ENCODE data around the gene KCTD1. TPM values are rescaled to one million over a fixed set of nuclear protein-coding genes. Genes with fewer than 3 reads are reported as not detected.

The KCTD1 gene
- polyA plus RNA-seq, 3 donors: 0.40 TPM; not detected in 2

GRCh38 chr18:26497866-26498265 is 50.5 kb downstream of the KCTD1 start:
- no peaks in the 10 kb centered on the region for H3K9me3 Mint-ChIP-seq
- H3K4me1 Mint-ChIP-seq: no peaks in the 10 kb centered on the region
- Histone ChIP-seq H3K27ac (ENCODE audit: low read depth in 1 of 2, low read length in 2 of 2) (no peak overlapping the region), H3K4me1 (ENCODE audit: control insufficient read depth in 1 of 2, insufficient read depth in 2 of 2, low read length in 2 of 2) (no peaks in the 10 kb centered on the region), H3K9ac (ENCODE audit: insufficient read depth, low read length, poor library complexity, severe bottlenecking) (no peak overlapping the region), H3K36me3 (replicated peaks in 1 of 2; ENCODE audit: control insufficient read depth in 1 of 2, insufficient read depth in 2 of 2, low read length in 2 of 2) (no peaks in the 10 kb centered on the region), H2AFZ (ENCODE audit: insufficient read depth, low read depth, low read length, poor library complexity, severe bottlenecking) (no peak overlapping the region), H4K20me1 (ENCODE audit: insufficient read depth, low read length) (no peaks in the 10 kb centered on the region), H3K4me2 (replicated peaks; ENCODE audit: extremely low read depth, low read length, poor library complexity, severe bottlenecking) (no peak overlapping the region), H3K27me3 (ENCODE audit: control insufficient read depth in 2 of 2, insufficient read depth in 2 of 2, low read length in 2 of 2) (no peaks in the 10 kb centered on the region), H3K79me2 (ENCODE audit: insufficient read depth, low read length) (no peaks in the 10 kb centered on the region), H3K9me3 (replicated peaks in 1 of 2; ENCODE audit: control insufficient read depth in 1 of 2, insufficient read depth in 1 of 2, low read length in 2 of 2) (no peaks in the 10 kb centered on the region), H3K4me3 (replicated peaks in 1 of 3; ENCODE audit: low read depth in 2 of 3, low read length in 3 of 3) (no peak overlapping the region)
- no peak overlapping the region for H3K27ac Mint-ChIP-seq
- no peak overlapping the region for H3K4me3 Mint-ChIP-seq
- 92% methylated on average over 3 of the region's 4 CpGs for WGBS (ENCODE audit: insufficient coverage)
- peaks cover 0 to 2% (median 2%) of the 10 kb centered on the region in 3 donors for H3K27me3 Mint-ChIP-seq (ENCODE audit: low read depth in 3 of 3)
- intact Hi-C loops (cut with micrococcal nuclease): no loop called here
- no peak for TF ChIP-seq CTCF (IDR thresholded peaks at IDR 0.05)
- no peaks in the 10 kb centered on the region for H3K36me3 Mint-ChIP-seq
- DNase-seq: no peak

- no peak overlapping the region for H3K4me3 ChIP-seq (replicated peaks in 1 of 3; ENCODE audit: low read depth in 2 of 3, low read length in 3 of 3)
- no CpG with 5 or more reads among the region's 1 CpG for WGBS (ENCODE audit: insufficient coverage)
- no peaks in the 10 kb centered on the region for H3K27me3 ChIP-seq (ENCODE audit: control insufficient read depth in 2 of 2, insufficient read depth in 2 of 2, low read length in 2 of 2)
These were observed 51.8 kb downstream of the KCTD1 start for GRCh38 chr18:26496528-26496927.

More at GRCh38 chr18:26496528-26496927, 51.8 kb downstream of the KCTD1 start:
- no peak overlapping the region for H2AFZ ChIP-seq (ENCODE audit: insufficient read depth, low read depth, low read length, poor library complexity, severe bottlenecking)
- intact Hi-C loops (cut with micrococcal nuclease): no loop called here
- no peaks in the 10 kb centered on the region for H4K20me1 ChIP-seq (ENCODE audit: insufficient read depth, low read length)
- H3K4me1 ChIP-seq (ENCODE audit: control insufficient read depth in 1 of 2, insufficient read depth in 2 of 2, low read length in 2 of 2): no peaks in the 10 kb centered on the region
- H3K9me3 ChIP-seq (replicated peaks in 1 of 2; ENCODE audit: control insufficient read depth in 1 of 2, insufficient read depth in 1 of 2, low read length in 2 of 2): no peaks in the 10 kb centered on the region
- no peak overlapping the region for H3K27ac Mint-ChIP-seq
- H3K4me1 Mint-ChIP-seq: no peaks in the 10 kb centered on the region
- no peak overlapping the region for H3K9ac ChIP-seq (ENCODE audit: insufficient read depth, low read length, poor library complexity, severe bottlenecking)
- H3K9me3 Mint-ChIP-seq: no peaks in the 10 kb centered on the region
- no peak for DNase-seq
- no peak overlapping the region for H3K27ac ChIP-seq (ENCODE audit: low read depth in 1 of 2, low read length in 2 of 2)
- H3K36me3 ChIP-seq (replicated peaks in 1 of 2; ENCODE audit: control insufficient read depth in 1 of 2, insufficient read depth in 2 of 2, low read length in 2 of 2): no peaks in the 10 kb centered on the region
- no peak for TF ChIP-seq CTCF (IDR thresholded peaks at IDR 0.05)
- peaks cover 0 to 2% (median 2%) of the 10 kb centered on the region in 3 donors for H3K27me3 Mint-ChIP-seq (ENCODE audit: low read depth in 3 of 3)
- H3K79me2 ChIP-seq (ENCODE audit: insufficient read depth, low read length): no peaks in the 10 kb centered on the region
- H3K4me3 Mint-ChIP-seq: no peak overlapping the region
- no peaks in the 10 kb centered on the region for H3K36me3 Mint-ChIP-seq
- no peak overlapping the region for H3K4me2 ChIP-seq (replicated peaks; ENCODE audit: extremely low read depth, low read length, poor library complexity, severe bottlenecking)

Data from CD14-positive monocyte (primary cell).